ENCODE measurements around the gene ADORA1.

DNA sequence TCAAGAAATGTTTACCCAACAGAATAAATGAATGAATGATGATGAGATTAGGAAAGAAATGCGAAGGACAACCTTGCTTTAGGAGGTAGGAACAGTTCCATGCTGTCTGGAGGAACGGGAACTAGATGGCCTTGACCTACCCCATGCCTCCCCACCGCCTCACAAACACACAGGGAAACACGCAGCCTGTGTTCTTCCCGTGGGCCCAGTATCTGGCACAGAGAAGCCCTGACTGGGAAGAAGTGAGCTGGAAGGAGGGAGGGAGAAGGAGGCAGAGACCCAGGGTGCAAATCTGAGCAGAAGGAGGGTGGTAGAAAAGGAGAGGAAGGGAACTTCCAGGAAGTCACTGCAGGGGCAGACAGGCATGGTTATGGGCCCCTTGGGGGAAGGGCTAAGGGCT lies 3.5 kb upstream of the ADORA1 start:
- TF ChIP-seq CTCF (conservative IDR thresholded peaks at IDR 0.05; ENCODE audit: low read depth, low read length) (no peak), USF2 (IDR thresholded peaks at IDR 0.05; ENCODE audit: low read depth, low read length) (no peak), CEBPB (IDR thresholded peaks at IDR 0.05; ENCODE audit: low read depth, low read length) (no peak), RAD21 (IDR thresholded peaks at IDR 0.05; ENCODE audit: low read length) (no peak), POLR2A (IDR thresholded peaks at IDR 0.05; ENCODE audit: low read depth, low read length) (no peak), SMC3 (IDR thresholded peaks at IDR 0.05; ENCODE audit: low read depth, low read length) (no peak), MAZ (IDR thresholded peaks at IDR 0.05; ENCODE audit: borderline replicate concordance, low read depth, low read length) (no peak), BHLHE40 (IDR thresholded peaks at IDR 0.05; ENCODE audit: low read depth, low read length) (no peak), NFE2L2 (IDR thresholded peaks at IDR 0.05; ENCODE audit: low read depth, low read length) (no peak), RFX5 (IDR thresholded peaks at IDR 0.05; ENCODE audit: low read depth, low read length) (no peak), FOS (IDR thresholded peaks at IDR 0.05; ENCODE audit: low read depth, low read length) (no peak), MAFK (IDR thresholded peaks at IDR 0.05; ENCODE audit: low read depth, low read length) (no peak), ELK1 (IDR thresholded peaks at IDR 0.05; ENCODE audit: borderline replicate concordance, low read depth, low read length) (no peak)

All from IMR-90 (cell line).